HepG2 (cell line): ENCODE data around the gene SBNO2. TPM values are rescaled to one million over a fixed set of nuclear protein-coding genes. Genes with fewer than 3 reads are reported as not detected.

Experiments used
- ARID3A ChIP-seq: IDR thresholded peaks from 2 replicates; pipeline ENCODE4 v1.6.1; 2012; ENCODE audit warnings: low read depth, low read length, improper control_type of control experiment
- ARID5B ChIP-seq: IDR thresholded peaks from 2 replicates; pipeline ENCODE4 v1.4.0; 2020; ENCODE audit warnings: mild to moderate bottlenecking, missing genetic modification reagents
- DZIP1 ChIP-seq: sonication (generic); formaldehyde crosslinking; IDR thresholded peaks from 2 replicates; pipeline ENCODE4 v1.5.0; 2020; ENCODE audit warnings: mild to moderate bottlenecking, missing genetic modification reagents
- FOSL2 ChIP-seq: sonication (generic); formaldehyde crosslinking; IDR thresholded peaks from 2 replicates; pipeline ENCODE4 v1.4.0; 2020; ENCODE audit warnings: missing genetic modification reagents
- GFI1 ChIP-seq: sonication (generic); formaldehyde crosslinking; IDR thresholded peaks from 2 replicates; pipeline ENCODE4 v1.5.0; 2020; ENCODE audit warnings: missing genetic modification reagents, mild to moderate bottlenecking, borderline replicate concordance
- HNRNPL ChIP-seq: fragments of 200-400 bp; formaldehyde crosslinking; IDR thresholded peaks from 2 replicates; pipeline ENCODE4 v1.6.1; 2017; ENCODE audit warnings: mild to moderate bottlenecking, low read depth, low read length
- IKZF5 ChIP-seq: IDR thresholded peaks from 2 replicates; pipeline ENCODE4 v1.6.1; 2018; ENCODE audit warnings: missing genetic modification reagents, mild to moderate bottlenecking, missing compliant biosample characterization
- MXI1 ChIP-seq: IDR thresholded peaks from 3 replicates; pipeline ENCODE4 v1.6.1; 2012; ENCODE audit warnings: low read depth, low read length, inconsistent platforms, borderline replicate concordance
- NBN ChIP-seq: fragments of 450-650 bp; conservative IDR thresholded peaks from 2 replicates; pipeline ENCODE4 v1.6.1; 2017
- RXRA ChIP-seq: sonication (generic); formaldehyde crosslinking; IDR thresholded peaks from 2 replicates; pipeline ENCODE4 v1.5.1; 2020; ENCODE audit warnings: missing genetic modification reagents
- SP2 ChIP-seq: sonication (generic); formaldehyde crosslinking; IDR thresholded peaks from 2 replicates; pipeline ENCODE4 v1.5.1; 2020; ENCODE audit warnings: mild to moderate bottlenecking, missing genetic modification reagents
- ZMAT3 ChIP-seq: sonication (generic); formaldehyde crosslinking; conservative IDR thresholded peaks from 2 replicates; pipeline ENCODE4 v1.7.0; 2021; ENCODE audit warnings: missing genetic modification reagents
- ZNF276 ChIP-seq: sonication (generic); formaldehyde crosslinking; IDR thresholded peaks from 2 replicates; pipeline ENCODE4 v1.4.0; 2020; ENCODE audit warnings: mild to moderate bottlenecking, low read depth, missing genetic modification reagents
- ZNF331 ChIP-seq: sonication (generic); formaldehyde crosslinking; IDR thresholded peaks from 2 replicates; pipeline ENCODE4 v1.4.0; 2020; ENCODE audit warnings: missing genetic modification reagents
- ZNF598 ChIP-seq: sonication (generic); formaldehyde crosslinking; IDR thresholded peaks from 2 replicates; pipeline ENCODE4 v1.5.1; 2020; ENCODE audit warnings: mild to moderate bottlenecking, missing genetic modification reagents, borderline replicate concordance
- ZNF879 ChIP-seq: sonication (generic); formaldehyde crosslinking; IDR thresholded peaks from 2 replicates; pipeline ENCODE4 v1.8.1; 2023; ENCODE audit warnings: missing genetic modification reagents
- polyA plus RNA-seq, 8 experiments: library from polyadenylated mRNA; depleted of rRNA in 3 of 8; stranded (reverse) in 7 of 8; unstranded in 1 of 8; fragments of >200 nt; fragmentation: Illumina TruSeq in 4 of 8; extraction: Trizol in 4 of 8; gene quantifications; 2 replicates each; pipeline versions ENCODE4 v1.2.1 to v1.2.3, GENCODE V29; 2011 to 2016; ENCODE audit warnings: low read depth in 4 of 8, missing spikeins in 1 of 8, mixed read lengths in 1 of 8; ENCODE audit not compliant: insufficient read depth in 1 of 8
- total RNA-seq, 5 experiments: library from RNA; depleted of rRNA; stranded (reverse); fragments of >200 nt; fragmentation: Illumina TruSeq; extraction: Trizol; gene quantifications; 2 replicates each; pipeline ENCODE4 v1.2.3, GENCODE V29; 2016; ENCODE audit warnings: low read depth in 1 of 5

SBNO2 gene
- total and polyA plus RNA-seq, 2 of the 13 experiments (the other 11 are each of a cell fraction or from before 2014, with no cell fraction given), result 8.6 to 10.4 TPM

GRCh38 chr19:1098177-1099051, 75.7 kb downstream of the SBNO2 start (continued):
- TF ChIP-seq ZNF276 (CRISPR knock-in tag), result peak; percentile 79
- TF ChIP-seq ZNF598, result no peak
- 0 out of 2 replicates have a peak, but pooled peaks have one; percentile 38 for TF ChIP-seq ZNF331 (CRISPR knock-in tag)
- peak; percentile 78; the same call in 1 of the 2 replicates for TF ChIP-seq HNRNPL
- TF ChIP-seq ARID5B (CRISPR knock-in tag), result peak; percentile 34; the same call in 1 of the 2 replicates
- TF ChIP-seq GFI1 (CRISPR knock-in tag), result peak; percentile 69; the same call in 1 of the 2 replicates
- peak; percentile 26 for TF ChIP-seq FOSL2 (CRISPR knock-in tag)
- peak; percentile 85; the same call in 1 of the 2 replicates for TF ChIP-seq ZMAT3 (CRISPR knock-in tag)
- TF ChIP-seq MXI1, result peak; percentile 91; the same call in 1 of the 3 replicates
- 0 out of 2 replicates have a peak, but pooled peaks have one; percentile 2 for TF ChIP-seq IKZF5 (CRISPR knock-in tag)
- TF ChIP-seq NBN, result peak; percentile 25; the same call in 1 of the 2 replicates
- TF ChIP-seq SP2 (CRISPR knock-in tag), result no peak; the same call in 1 of the 2 replicates
- no peak; the same call in none of the 2 replicates for TF ChIP-seq RXRA (CRISPR knock-in tag)
- no peak for TF ChIP-seq ZNF879 (CRISPR knock-in tag)
- TF ChIP-seq ARID3A, result no peak
- TF ChIP-seq DZIP1 (CRISPR knock-in tag), result peak; percentile 42; the same call in 1 of the 2 replicates
